Glutamatergic neuron (in vitro differentiated cells): ENCODE measurements around the gene CTNNA2. TPM values are rescaled to one million over a fixed set of nuclear protein-coding genes. Genes with fewer than 3 reads are reported as not detected.

Source experiments
- DNase-seq: peaks from one replicate; pipeline ENCODE4 v3.0.0; 2022
- H3K27ac Mint-ChIP-seq: one replicate; pipeline ENCODE4 v1.8.0; 2020; ENCODE audit warnings: mild to moderate bottlenecking, mixed read lengths, inconsistent platforms; ENCODE audit not compliant: unreplicated experiment
- H3K27me3 Mint-ChIP-seq: one replicate; pipeline ENCODE4 v1.8.0; 2020; ENCODE audit warnings: mild to moderate bottlenecking, moderate library complexity, mixed read lengths, inconsistent platforms; ENCODE audit not compliant: unreplicated experiment
- H3K36me3 Mint-ChIP-seq: one replicate; pipeline ENCODE4 v1.8.0; 2020; ENCODE audit warnings: mild to moderate bottlenecking, mixed read lengths, inconsistent platforms; ENCODE audit not compliant: unreplicated experiment
- H3K4me1 Mint-ChIP-seq: one replicate; pipeline ENCODE4 v1.8.0; 2020; ENCODE audit warnings: mild to moderate bottlenecking, low read depth, mixed read lengths, inconsistent platforms; ENCODE audit not compliant: unreplicated experiment
- H3K4me3 Mint-ChIP-seq: one replicate; pipeline ENCODE4 v1.8.0; 2020; ENCODE audit warnings: mild to moderate bottlenecking, mixed read lengths, inconsistent platforms; ENCODE audit not compliant: unreplicated experiment
- H3K9me3 Mint-ChIP-seq: one replicate; pipeline ENCODE4 v1.8.0; 2020; ENCODE audit warnings: mild to moderate bottlenecking, moderate library complexity, mixed read lengths, inconsistent platforms; ENCODE audit not compliant: unreplicated experiment
- CTCF ChIP-seq: fragments of 200-600 bp; sonication (generic); IDR thresholded peaks from one replicate; pipeline ENCODE4 v1.5.0; 2021; ENCODE audit not compliant: partially characterized antibody, unreplicated experiment
- total RNA-seq: library from RNA; stranded (reverse); fragmentation: NEBNext Ultra II Directional; extraction: Animal tissue kit (Norgen Biotek cat#: 25700); gene quantifications from one replicate; pipeline ENCODE4 v1.2.1, GENCODE V29; 2021; ENCODE audit not compliant: unreplicated experiment

The CTNNA2 gene
- total RNA-seq, 1 donor from 2014 or later: 76.2 TPM

GRCh38 chr2:80380736-80381135 is 867.9 kb downstream of the CTNNA2 start:
- Mint-ChIP-seq H3K4me1 (no peaks in the 10 kb centered on the region), H3K27me3 (peaks cover 2% of the 10 kb centered on the region), H3K4me3 (no peak overlapping the region), H3K27ac (no peak overlapping the region), H3K36me3 (no peaks in the 10 kb centered on the region), H3K9me3 (peaks cover 4% of the 10 kb centered on the region)
- no peak for TF ChIP-seq CTCF
- no peak for DNase-seq

GRCh38 chr2:80381666-80382065 is 868.8 kb downstream of the CTNNA2 start:
- no peaks in the 10 kb centered on the region for H3K36me3 Mint-ChIP-seq
- H3K4me1 Mint-ChIP-seq: no peaks in the 10 kb centered on the region
- peaks cover 4% of the 10 kb centered on the region for H3K9me3 Mint-ChIP-seq
- no peak for TF ChIP-seq CTCF
- no peak overlapping the region for H3K27ac Mint-ChIP-seq
- no peak overlapping the region for H3K4me3 Mint-ChIP-seq
- no peak for DNase-seq
- H3K27me3 Mint-ChIP-seq: peaks cover 2% of the 10 kb centered on the region

- Mint-ChIP-seq H3K9me3 (peaks cover 4% of the 10 kb centered on the region), H3K27me3 (peaks cover 5% of the 10 kb centered on the region), H3K36me3 (no peaks in the 10 kb centered on the region), H3K27ac (no peak overlapping the region), H3K4me3 (no peak overlapping the region), H3K4me1 (peaks cover 36% of the 10 kb centered on the region)
- no peak for DNase-seq
- no peak for TF ChIP-seq CTCF
Measured at GRCh38 chr2:80392441-80392840, 879.6 kb downstream of the CTNNA2 start.

GRCh38 chr2:80393991-80394390 is 881.1 kb downstream of the CTNNA2 start:
- Mint-ChIP-seq H3K36me3 (no peaks in the 10 kb centered on the region), H3K4me3 (no peak overlapping the region), H3K27me3 (peaks cover 5% of the 10 kb centered on the region)

GRCh38 chr2:80395251-80395650 is 882.4 kb downstream of the CTNNA2 start:
- no peaks in the 10 kb centered on the region for H3K36me3 Mint-ChIP-seq
- TF ChIP-seq CTCF: no peak
- H3K27ac Mint-ChIP-seq: no peak overlapping the region
- H3K27me3 Mint-ChIP-seq: peaks cover 2% of the 10 kb centered on the region
- no peak for DNase-seq
- peaks cover 2% of the 10 kb centered on the region for H3K9me3 Mint-ChIP-seq
- H3K4me1 Mint-ChIP-seq: peaks cover 22% of the 10 kb centered on the region
- H3K4me3 Mint-ChIP-seq: no peak overlapping the region

More at GRCh38 chr2:80393991-80394390, 881.1 kb downstream of the CTNNA2 start:
- H3K27ac Mint-ChIP-seq: peak overlapping the region; percentile 9
- H3K9me3 Mint-ChIP-seq: peaks cover 4% of the 10 kb centered on the region
- no peak for DNase-seq
- peaks cover 31% of the 10 kb centered on the region for H3K4me1 Mint-ChIP-seq
- no peak for TF ChIP-seq CTCF
